Measurements from ENCODE around the gene CALB2.

Gene CALB2

GRCh38 chr16:71387045-71387871, 28.7 kb downstream of the CALB2 start:
- no peak for DNase-seq (ENCODE audit: low read depth, low spot score)

GRCh38 chr16:71389330-71389729, 30.8 kb downstream of the CALB2 start:
- DNase-seq (ENCODE audit: low read depth, low spot score): no peak

GRCh38 chr16:71396594-71396993, 38.1 kb downstream of the CALB2 start:
- DNase-seq (ENCODE audit: low read depth, low spot score): no peak

- no peak for DNase-seq (ENCODE audit: low read depth, low spot score)
Measured at GRCh38 chr16:71399801-71400563, 41.5 kb downstream of the CALB2 start.

GRCh38 chr16:71402007-71402406, 43.5 kb downstream of the CALB2 start:
- DNase-seq (ENCODE audit: low read depth, low spot score): no peak

GRCh38 chr16:71402674-71403073, 44.2 kb downstream of the CALB2 start:
- DNase-seq (ENCODE audit: low read depth, low spot score): no peak

GRCh38 chr16:71404364-71404763, 45.8 kb downstream of the CALB2 start:
- no peak for DNase-seq (ENCODE audit: low read depth, low spot score)

GRCh38 chr16:71406316-71406715, 47.8 kb downstream of the CALB2 start:
- no peak for DNase-seq (ENCODE audit: low read depth, low spot score)

- DNase-seq (ENCODE audit: low read depth, low spot score): no peak
Measured at GRCh38 chr16:71406724-71407123, 48.2 kb downstream of the CALB2 start.

GRCh38 chr16:71407731-71408130, 49.2 kb downstream of the CALB2 start:
- DNase-seq (ENCODE audit: low read depth, low spot score): no peak

GRCh38 chr16:71408536-71408935, 50.0 kb downstream of the CALB2 start:
- no peak for DNase-seq (ENCODE audit: low read depth, low spot score)

- no peak for DNase-seq (ENCODE audit: low read depth, low spot score)
Measured at GRCh38 chr16:71409011-71409775, 50.7 kb downstream of the CALB2 start.

- no peak for DNase-seq (ENCODE audit: low read depth, low spot score)
Measured at GRCh38 chr16:71410146-71410545, 51.6 kb downstream of the CALB2 start.

GRCh38 chr16:71412270-71413160, 54.0 kb downstream of the CALB2 start:
- DNase-seq (ENCODE audit: low read depth, low spot score): peak; percentile 23

- no peak for DNase-seq (ENCODE audit: low read depth, low spot score)
Measured at GRCh38 chr16:71413341-71413740, 54.8 kb downstream of the CALB2 start.

- no peak for DNase-seq (ENCODE audit: low read depth, low spot score)
Measured at GRCh38 chr16:71414038-71414437, 55.5 kb downstream of the CALB2 start.

GRCh38 chr16:71421911-71422310, 63.4 kb downstream of the CALB2 start:
- no peak for DNase-seq (ENCODE audit: low read depth, low spot score)

- no peak for DNase-seq (ENCODE audit: low read depth, low spot score)
Measured at GRCh38 chr16:71423016-71423415, 64.5 kb downstream of the CALB2 start.

- no peak for DNase-seq (ENCODE audit: low read depth, low spot score)
Measured at GRCh38 chr16:71423865-71424264, 65.3 kb downstream of the CALB2 start.

- no peak for DNase-seq (ENCODE audit: low read depth, low spot score)
Measured at GRCh38 chr16:71424626-71425025, 66.1 kb downstream of the CALB2 start.

- no peak for DNase-seq (ENCODE audit: low read depth, low spot score)
Measured at GRCh38 chr16:71425746-71426068, 67.2 kb downstream of the CALB2 start.

Measured in smooth muscle cell of the brain vasculature (primary cell).